GM18907 (cell line): Measurements from ENCODE around the gene FLCN.

Experiments used
- ATAC-seq: cut with Tn5 transposase; IDR thresholded peaks from one replicate; pipeline ENCODE4 v1.9.1; 2021; ENCODE audit warnings: mild to moderate bottlenecking, moderate library complexity; ENCODE audit not compliant: unreplicated experiment

FLCN gene

GRCh38 chr17:17170346-17170985 is 66.5 kb downstream of the FLCN start:
- no peak for ATAC-seq

- no peak for ATAC-seq
These were observed 67.6 kb downstream of the FLCN start for GRCh38 chr17:17169396-17169795.

- ATAC-seq = no peak
These were observed 68.6 kb downstream of the FLCN start for GRCh38 chr17:17168401-17168800.

GRCh38 chr17:17167986-17168385 is 69.0 kb downstream of the FLCN start:
- ATAC-seq = no peak

- no peak for ATAC-seq
These were observed 69.6 kb downstream of the FLCN start for GRCh38 chr17:17167356-17167755.

GRCh38 chr17:17166446-17166845 is 70.5 kb downstream of the FLCN start:
- no peak for ATAC-seq

GRCh38 chr17:17165666-17166308 is 71.2 kb downstream of the FLCN start:
- no peak for ATAC-seq

- no peak for ATAC-seq
These were observed 72.3 kb downstream of the FLCN start for GRCh38 chr17:17164676-17165075.

- ATAC-seq = no peak
These were observed 72.8 kb downstream of the FLCN start for GRCh38 chr17:17164156-17164555.
